ENCODE measurements around the gene LY6G5B.

Gene LY6G5B

DNA sequence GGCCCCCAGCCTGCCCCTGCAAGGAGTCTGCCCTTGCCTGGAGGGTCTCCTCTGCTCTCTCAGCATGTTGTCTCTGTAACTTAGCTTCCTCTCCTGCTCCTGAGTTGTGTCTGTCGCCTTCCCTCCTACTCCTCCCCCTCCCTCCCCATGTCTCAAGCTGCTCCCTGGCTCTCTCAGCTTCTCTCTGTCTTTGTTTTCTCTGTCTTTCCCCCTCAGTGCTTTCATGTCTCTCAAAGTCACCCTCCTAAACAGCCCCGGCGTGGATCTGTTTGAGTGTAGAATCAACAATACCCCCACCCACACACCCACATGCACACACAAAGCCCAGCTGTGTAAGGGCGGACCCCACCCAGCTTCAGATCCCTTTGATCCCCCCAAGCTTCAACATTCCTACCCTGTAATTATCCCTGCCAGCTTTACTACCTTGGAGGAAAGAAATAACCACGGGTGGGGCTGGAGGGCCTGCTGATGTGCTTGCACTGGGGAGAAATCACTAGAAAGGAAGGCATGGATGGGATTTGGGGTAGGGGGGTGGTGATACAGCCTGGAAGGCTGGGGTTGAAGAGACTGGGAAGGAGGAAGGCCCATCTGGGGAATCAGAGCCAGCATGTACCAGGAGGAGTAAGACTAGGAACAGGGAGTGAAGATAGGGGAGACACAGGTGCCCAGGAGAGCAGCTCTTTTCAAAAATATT, 44.4 kb downstream of the LY6G5B start:
- DNase-seq (ENCODE audit: low spot score): no peak

DNA sequence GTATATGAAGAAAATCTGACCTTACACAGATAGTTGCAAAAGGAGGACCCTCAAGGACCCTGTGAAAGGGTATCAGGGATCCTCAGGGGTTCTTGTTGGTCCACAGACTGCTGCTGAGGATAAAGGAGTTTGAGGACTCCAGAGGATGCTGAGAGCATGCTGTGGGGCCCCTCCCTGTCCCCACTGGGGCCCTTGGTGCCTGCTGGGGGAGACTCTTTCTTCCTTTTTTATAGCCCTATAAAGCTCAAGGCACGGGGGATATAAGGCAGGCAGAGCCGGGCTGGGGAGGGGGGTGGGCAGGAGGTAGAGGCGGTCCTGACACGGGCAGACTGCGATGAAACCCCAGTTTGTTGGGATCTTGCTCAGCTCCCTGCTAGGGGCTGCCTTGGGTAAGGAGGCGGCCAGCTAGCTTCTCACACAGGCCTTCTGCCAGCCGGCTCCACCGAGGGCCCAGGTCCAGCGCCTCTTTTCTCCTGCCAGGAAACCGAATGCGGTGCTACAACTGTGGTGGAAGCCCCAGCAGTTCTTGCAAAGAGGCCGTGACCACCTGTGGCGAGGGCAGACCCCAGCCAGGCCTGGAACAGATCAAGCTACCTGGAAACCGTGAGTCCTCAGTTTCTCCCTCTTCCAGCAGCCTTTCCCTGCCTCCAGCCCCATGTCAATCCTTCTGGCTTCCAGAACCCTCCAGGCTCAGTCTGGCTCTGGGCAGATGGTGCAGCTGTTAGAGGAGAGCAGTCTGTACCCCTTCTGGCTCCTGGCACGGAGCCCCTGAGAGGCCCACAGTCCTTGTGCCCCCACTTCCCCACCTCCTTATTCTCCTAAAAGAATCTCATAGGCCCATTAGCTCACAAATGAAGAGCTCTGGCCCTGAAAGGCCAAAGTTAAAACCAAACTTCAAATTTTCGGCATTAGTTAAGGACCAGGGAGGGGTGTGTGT, 45.5 kb downstream of the LY6G5B start, which contains the start of gene LY6G6D:
Gene LY6G6D, plus strand, starts transcription at position 327 of the 937 bp plus-strand sequence. Its CDS starts 8 bp downstream, at position 335.
- DNase-seq (ENCODE audit: low spot score): no peak

DNA sequence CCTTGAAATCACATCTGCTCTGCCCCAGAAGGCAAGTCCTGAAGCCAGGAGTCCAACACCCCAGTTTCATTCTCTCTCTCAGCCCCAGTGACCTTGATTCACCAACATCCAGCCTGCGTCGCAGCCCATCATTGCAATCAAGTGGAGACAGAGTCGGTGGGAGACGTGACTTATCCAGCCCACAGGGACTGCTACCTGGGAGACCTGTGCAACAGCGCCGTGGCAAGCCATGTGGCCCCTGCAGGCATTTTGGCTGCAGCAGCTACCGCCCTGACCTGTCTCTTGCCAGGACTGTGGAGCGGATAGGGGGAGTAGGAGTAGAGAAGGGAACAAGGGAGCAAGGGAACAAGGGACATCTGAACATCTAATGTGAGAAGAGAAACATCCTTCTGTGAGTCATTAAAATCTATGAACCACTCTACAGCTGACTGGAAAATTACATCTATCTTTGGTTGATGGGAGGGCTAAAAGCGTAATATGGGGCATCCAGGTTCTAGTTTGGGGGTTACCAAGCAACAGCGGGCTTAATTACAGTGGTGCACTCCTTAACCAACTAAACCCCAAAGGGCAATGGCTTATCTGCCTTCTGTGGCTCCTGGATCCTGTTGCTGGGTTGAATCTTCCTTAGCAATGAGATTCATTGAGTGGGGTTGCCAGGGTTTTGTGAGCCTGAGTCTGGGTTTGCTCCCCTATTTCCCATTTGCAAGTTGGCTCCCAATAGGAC, 47.9 kb downstream of the LY6G5B start:
- DNase-seq (ENCODE audit: low spot score): peak; percentile 45

DNA sequence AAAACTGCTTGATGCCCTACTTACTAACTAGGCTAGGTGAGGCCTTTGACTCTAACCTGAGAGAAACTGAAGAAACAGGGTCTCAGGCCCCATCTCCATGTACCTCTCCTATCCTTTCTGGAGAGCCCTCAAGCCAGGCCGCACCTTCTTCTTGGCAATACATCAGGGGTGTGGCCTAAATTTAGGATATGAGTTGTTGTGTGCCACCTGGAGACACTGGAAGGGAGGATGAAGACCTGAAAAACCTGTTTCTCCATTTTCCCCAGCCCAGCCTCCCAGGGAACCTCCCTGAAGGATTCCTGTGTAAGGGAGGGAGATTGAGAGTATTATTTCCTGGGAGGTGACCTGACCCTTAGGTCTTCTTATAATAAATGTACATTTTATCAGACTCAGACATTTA, 48.5 kb downstream of the LY6G5B start:
- no peak for DNase-seq (ENCODE audit: low spot score)

DNA sequence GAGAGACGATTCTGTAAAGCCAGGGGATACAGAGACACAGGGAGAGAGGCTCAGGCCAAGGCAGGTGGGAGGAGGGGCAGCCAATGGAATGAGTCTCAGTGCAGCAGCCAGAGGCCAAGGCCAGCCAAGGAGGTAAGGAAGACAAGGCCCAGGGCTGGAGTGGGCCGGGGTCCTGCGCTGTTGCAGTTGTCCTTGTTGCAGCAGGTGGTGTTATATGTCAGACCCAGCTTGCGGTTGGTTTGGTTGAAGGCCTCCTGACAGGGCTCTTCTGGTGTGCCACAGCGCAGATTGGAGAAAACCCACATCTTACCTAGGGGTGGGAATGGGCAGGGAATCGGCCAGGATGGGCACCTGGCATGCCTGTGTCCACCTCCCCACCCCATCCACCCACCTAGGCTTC, 49.2 kb downstream of the LY6G5B start:
- no peak for DNase-seq (ENCODE audit: low spot score)

DNA sequence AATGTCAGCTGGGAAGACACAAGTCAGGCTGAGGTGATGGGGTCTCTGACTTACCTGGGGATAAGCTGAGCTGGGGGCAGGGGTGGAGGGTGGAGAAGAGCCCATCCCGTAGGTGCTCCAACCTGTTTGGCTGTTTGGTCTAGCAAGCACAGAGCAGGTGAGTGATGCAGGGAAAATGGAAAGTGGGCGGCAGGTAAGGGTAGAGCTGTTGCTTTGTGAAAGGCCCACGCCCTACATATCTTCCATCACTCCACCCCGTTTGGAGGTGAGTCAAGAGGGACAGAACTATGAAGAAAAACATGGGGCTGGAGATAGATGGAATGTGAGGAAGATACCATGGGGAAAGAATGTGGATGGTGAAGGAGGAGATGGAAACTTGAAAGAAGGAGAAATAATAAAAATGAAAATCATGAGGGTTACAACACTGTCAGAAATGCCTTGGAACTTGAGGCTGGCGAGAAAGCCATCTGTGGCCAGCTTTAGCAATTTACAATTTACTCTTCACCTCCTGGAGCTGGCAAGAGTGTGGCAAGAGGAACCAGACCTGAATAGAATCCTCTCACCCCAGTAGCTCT, 50.5 kb downstream of the LY6G5B start:
- DNase-seq (ENCODE audit: low spot score): no peak

DNA sequence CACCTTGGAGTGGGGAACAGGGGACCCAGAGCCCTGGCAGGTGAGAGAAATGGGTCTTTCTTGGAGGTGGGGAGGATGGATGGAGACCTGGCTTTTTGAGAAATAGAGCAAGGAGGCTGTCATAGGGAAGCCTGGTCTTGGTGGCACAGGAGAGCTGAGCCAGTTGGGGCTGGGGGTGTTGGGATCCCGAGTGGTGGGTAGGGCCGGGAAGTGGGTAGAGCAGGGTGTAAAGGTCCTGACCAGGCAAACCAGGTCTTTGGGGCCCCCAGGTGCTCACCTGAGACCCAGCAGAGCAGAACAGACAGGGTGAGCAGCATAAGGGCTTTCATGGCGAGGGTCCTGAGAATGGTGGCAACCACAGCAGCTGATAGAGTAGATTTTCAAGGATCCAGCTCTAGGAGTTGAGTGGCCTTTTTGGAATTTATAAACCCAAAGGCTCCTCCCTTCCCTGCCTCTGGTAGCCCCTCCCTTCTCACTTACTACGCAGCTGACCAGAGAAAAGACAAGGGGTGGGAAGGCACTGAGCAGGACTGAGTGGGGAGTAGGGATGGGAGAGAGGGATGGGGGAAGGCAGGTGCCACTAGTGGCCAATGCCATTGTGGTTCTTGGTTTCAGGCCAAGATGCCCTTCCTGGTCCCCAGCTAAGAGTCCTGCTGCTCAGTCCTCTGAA, 51.7 kb downstream of the LY6G5B start, which contains the start of gene LY6G6C:
Gene LY6G6C, minus strand, starts transcription at position 396 of the 670 bp plus-strand sequence. Its CDS starts 67 bp downstream, at position 329.
- no peak for DNase-seq (ENCODE audit: low spot score)

DNA sequence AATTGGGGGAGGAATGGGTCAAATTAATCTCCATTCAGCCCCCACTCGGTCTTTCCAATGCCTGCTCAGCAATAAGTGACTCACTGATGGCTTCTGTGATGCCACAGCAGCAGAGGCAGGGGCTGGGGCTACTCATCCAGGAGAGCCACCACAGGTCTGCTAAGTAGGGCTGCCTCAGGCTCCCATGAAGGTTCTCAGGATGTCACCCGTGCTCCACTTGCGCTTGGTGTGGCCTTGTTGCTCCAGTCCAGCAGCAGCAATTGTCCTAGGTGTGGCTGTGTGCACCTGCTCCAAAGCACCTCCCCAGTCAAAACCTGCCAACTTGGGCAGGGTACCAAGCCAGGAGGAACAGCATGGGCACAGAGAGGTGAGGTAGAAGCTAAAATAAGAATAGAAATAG, 52.4 kb downstream of the LY6G5B start:
- DNase-seq (ENCODE audit: low spot score): no peak

Small RNA genes lying within 50 kb of the gene (small RNA-seq; reads per million reads assigned to genes)
- 0 reads per million in 2 experiments for gene LY6G6D
- gene MIR4646: 0 to 0.04 reads per million in 2 experiments
- 0 to 0.04 reads per million in 2 experiments for gene MIR6832
- 0 reads per million in 2 experiments for gene RF00019
- gene SNORA38: 26.9 to 38.1 reads per million in 2 experiments

Data from SK-N-DZ (cell line).